Measurements from ENCODE around the gene SLC16A5. TPM values are rescaled to one million over a fixed set of nuclear protein-coding genes. Genes with fewer than 3 reads are reported as not detected.

Gene SLC16A5
- total and polyA plus RNA-seq, 2 donors (not counting 1 experiment from before 2014, with no cell fraction given) = 9.3 to 14.5 TPM

DNA sequence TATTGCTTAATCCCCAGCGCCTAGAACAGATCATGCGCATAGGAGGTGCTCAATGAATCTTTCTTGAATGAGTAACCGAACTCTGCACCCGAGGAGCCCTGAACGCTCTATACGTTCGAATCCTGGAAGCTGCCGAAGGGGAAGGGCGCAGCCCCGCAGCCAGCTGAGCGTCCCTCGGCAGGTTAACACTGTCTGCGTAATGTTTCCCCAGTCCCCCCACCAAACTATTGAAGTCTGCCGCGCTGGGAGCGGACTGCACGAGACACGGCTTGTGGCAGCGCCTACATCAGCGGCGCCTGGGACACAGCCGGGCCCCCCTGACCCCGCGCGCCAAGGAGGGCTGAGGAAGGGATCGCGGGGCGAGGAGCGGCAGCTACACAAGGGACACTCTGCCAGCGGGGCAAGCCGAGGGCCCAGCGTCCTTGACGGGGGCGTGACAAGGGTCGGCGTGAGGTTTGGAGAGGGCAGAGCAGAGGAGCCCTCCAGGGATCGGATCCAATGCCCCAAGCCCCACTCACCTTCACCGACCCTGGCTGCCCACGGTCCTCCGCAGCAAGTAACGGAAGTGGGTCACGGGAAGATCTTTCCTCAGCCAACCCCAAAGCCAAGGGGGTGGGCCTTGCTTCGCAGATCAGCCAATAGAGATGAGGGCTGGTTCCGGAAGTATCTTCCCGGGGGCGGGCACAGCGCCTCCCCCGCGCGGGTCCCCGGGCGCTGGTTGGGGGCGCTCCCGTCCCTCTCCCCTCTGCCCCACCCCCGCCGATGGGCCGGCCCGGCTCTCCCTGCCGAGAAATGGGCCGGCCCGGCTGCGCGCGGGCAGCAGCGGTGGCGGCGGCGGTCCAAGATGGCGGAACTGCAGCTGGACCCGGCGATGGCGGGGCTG, 41.1 kb upstream of the SLC16A5 start, which contains the start of the genes ATP5PD and KCTD2:
Gene ATP5PD (minus strand): TSS at position 563 of the 883 bp plus-strand sequence. CDS start 4,319 bp downstream, outside the sequence.
Gene KCTD2 (plus strand): TSS at position 819 of the 883 bp plus-strand sequence. CDS start 26 bp downstream, at position 845.
- Histone ChIP-seq H3K4me1 (ENCODE audit: control insufficient read depth in 2 of 2, insufficient read depth in 2 of 2, low read length in 2 of 2) (peaks cover 13 to 16% of the 10 kb centered on the region in 2 donors), H3K9me3 (ENCODE audit: control extremely low read depth in 1 of 3, control insufficient read depth in 2 of 3, insufficient read depth in 1 of 3, low read length in 2 of 3) (no peaks in the 10 kb centered on the region), H3K79me2 (ENCODE audit: control insufficient read depth, insufficient read depth, low read length) (peaks cover 19% of the 10 kb centered on the region), H4K20me1 (ENCODE audit: control insufficient read depth, insufficient read depth, low read length, poor library complexity, severe bottlenecking) (no peaks in the 10 kb centered on the region), H3K4me2 (replicated peaks; ENCODE audit: low read depth, low read length, poor library complexity, severe bottlenecking) (peak within 1 kb of the TSS; percentile 93), H3K9ac (ENCODE audit: low read length) (peak within 1 kb of the TSS; percentile 95), H2AFZ (ENCODE audit: insufficient read depth, low read depth, low read length, poor library complexity, severe bottlenecking) (peak within 1 kb of the TSS; percentile 99), H3K27ac (ENCODE audit: low read length in 2 of 2) (peak within 1 kb of the TSS; percentile 46 to 89), H3K4me3 (ENCODE audit: control extremely low read depth in 1 of 5, extremely low read depth in 1 of 5, insufficient read depth in 1 of 5, low read depth in 2 of 5, low read length in 4 of 5) (peak within 1 kb of the TSS; percentile 77 to 97 (median 89)), H3K36me3 (replicated peaks in 1 of 2; ENCODE audit: control extremely low read depth in 1 of 2, control insufficient read depth in 1 of 2, extremely low read depth in 1 of 2, insufficient read depth in 2 of 2, low read length in 1 of 2) (no peaks in the 10 kb centered on the region), H3K27me3 (replicated peaks in 1 of 4; ENCODE audit: control extremely low read depth in 1 of 4, control insufficient read depth in 3 of 4, insufficient read depth in 4 of 4, low read length in 3 of 4) (no peaks in the 10 kb centered on the region)
- under 1% methylated on average over 70 of the region's 72 CpGs for WGBS (ENCODE audit: insufficient coverage)
- H3K4me3 Mint-ChIP-seq = peak within 1 kb of the TSS; percentile 96
- TF ChIP-seq EZH2 (IDR thresholded peaks at IDR 0.05; ENCODE audit: borderline replicate concordance, insufficient read depth, low read depth, low read length, poor library complexity, severe bottlenecking) = no peak
- TF ChIP-seq, protein P1, sequence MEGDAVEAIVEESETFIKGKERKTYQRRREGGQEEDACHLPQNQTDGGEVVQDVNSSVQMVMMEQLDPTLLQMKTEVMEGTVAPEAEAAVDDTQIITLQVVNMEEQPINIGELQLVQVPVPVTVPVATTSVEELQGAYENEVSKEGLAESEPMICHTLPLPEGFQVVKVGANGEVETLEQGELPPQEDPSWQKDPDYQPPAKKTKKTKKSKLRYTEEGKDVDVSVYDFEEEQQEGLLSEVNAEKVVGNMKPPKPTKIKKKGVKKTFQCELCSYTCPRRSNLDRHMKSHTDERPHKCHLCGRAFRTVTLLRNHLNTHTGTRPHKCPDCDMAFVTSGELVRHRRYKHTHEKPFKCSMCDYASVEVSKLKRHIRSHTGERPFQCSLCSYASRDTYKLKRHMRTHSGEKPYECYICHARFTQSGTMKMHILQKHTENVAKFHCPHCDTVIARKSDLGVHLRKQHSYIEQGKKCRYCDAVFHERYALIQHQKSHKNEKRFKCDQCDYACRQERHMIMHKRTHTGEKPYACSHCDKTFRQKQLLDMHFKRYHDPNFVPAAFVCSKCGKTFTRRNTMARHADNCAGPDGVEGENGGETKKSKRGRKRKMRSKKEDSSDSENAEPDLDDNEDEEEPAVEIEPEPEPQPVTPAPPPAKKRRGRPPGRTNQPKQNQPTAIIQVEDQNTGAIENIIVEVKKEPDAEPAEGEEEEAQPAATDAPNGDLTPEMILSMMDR (IDR thresholded peaks at IDR 0.05) = no peak
- DNase-seq (peak; percentile 96), ATAC-seq (ENCODE audit: low read depth) (peak; percentile 97)
- H3K4me1 Mint-ChIP-seq = peaks cover 27% of the 10 kb centered on the region
- no peaks in the 10 kb centered on the region for H3K27me3 Mint-ChIP-seq
- CTCF ChIA-PET = interaction anchor here (0.5 to 1.5 kb wide), 3 partner anchors 85 to 183 kb away, joined by 3 to 4 read pairs (median 3); no protein-coding TSS in a partner anchor
- H3K27ac Mint-ChIP-seq = peak within 1 kb of the TSS; percentile 94
- no peaks in the 10 kb centered on the region for H3K9me3 Mint-ChIP-seq (ENCODE audit: insufficient read depth)
- intact Hi-C loops (cut with micrococcal nuclease) = loop anchor here (1.0 to 10.0 kb wide), 8 partner anchors 12 to 158 kb away; partner anchors contain the start of genes ARMC7, CDR2L, JPT1 and MRPL58
- POLR2A ChIA-PET = interaction anchor here (0.6 to 1.3 kb wide), 7 partner anchors 12 to 159 kb away, joined by 3 to 6 read pairs (median 3); partner anchors contain the start of genes MRPL58, NUP85 and SUMO2
